ENCODE data around the gene MACROD2.

MACROD2 gene

GRCh38 chr20:14984305-14984704 is 989.0 kb downstream of the MACROD2 start:
- no peak overlapping the region for H3K4me3 ChIP-seq (ENCODE audit: low read length)
- no peak for DNase-seq (ENCODE audit: low read depth)
- TF ChIP-seq CTCF (conservative IDR thresholded peaks at IDR 0.05; ENCODE audit: low read depth, low read length), result no peak

GRCh38 chr20:14984768-14985622 is 989.7 kb downstream of the MACROD2 start:
- no peak for DNase-seq (ENCODE audit: low read depth)
- no peak overlapping the region for H3K4me3 ChIP-seq (ENCODE audit: low read length)
- TF ChIP-seq CTCF (conservative IDR thresholded peaks at IDR 0.05; ENCODE audit: low read depth, low read length), result no peak

GRCh38 chr20:14986026-14986655 is 990.8 kb downstream of the MACROD2 start:
- no peak for DNase-seq (ENCODE audit: low read depth)
- H3K4me3 ChIP-seq (ENCODE audit: low read length), result no peak overlapping the region
- TF ChIP-seq CTCF (conservative IDR thresholded peaks at IDR 0.05; ENCODE audit: low read depth, low read length), result no peak

GRCh38 chr20:14986656-14987055 is 991.3 kb downstream of the MACROD2 start:
- no peak overlapping the region for H3K4me3 ChIP-seq (ENCODE audit: low read length)
- DNase-seq (ENCODE audit: low read depth), result no peak
- TF ChIP-seq CTCF (conservative IDR thresholded peaks at IDR 0.05; ENCODE audit: low read depth, low read length), result no peak

- TF ChIP-seq CTCF (conservative IDR thresholded peaks at IDR 0.05; ENCODE audit: low read depth, low read length), result no peak
- no peak for DNase-seq (ENCODE audit: low read depth)
- no peak overlapping the region for H3K4me3 ChIP-seq (ENCODE audit: low read length)
Measured at GRCh38 chr20:14989535-14990290, 994.4 kb downstream of the MACROD2 start.

- peak; percentile 44 for DNase-seq (ENCODE audit: low read depth)
- no peak overlapping the region for H3K4me3 ChIP-seq (ENCODE audit: low read length)
- no peak for TF ChIP-seq CTCF (conservative IDR thresholded peaks at IDR 0.05; ENCODE audit: low read depth, low read length)
Measured at GRCh38 chr20:14991023-14991422, 995.7 kb downstream of the MACROD2 start.

Measured in retinal pigment epithelial cell (primary cell).